T-helper 2 cell (primary cell): ENCODE results near the gene STARD10.

Source experiments
- DNase-seq, 5 experiments: peaks; one replicate each; pipeline versions ENCODE4 v3.0.0 to v3.0.0-alpha.2; 2012 to 2022

Gene STARD10

GRCh38 chr11:72743321-72744221 lies 50.3 kb downstream of the STARD10 start:
- peak in 1 of 5 experiments; percentile 57 for DNase-seq

- DNase-seq, result no peak
Observed at GRCh38 chr11:72742513-72743320, 51.1 kb downstream of the STARD10 start.

DNA sequence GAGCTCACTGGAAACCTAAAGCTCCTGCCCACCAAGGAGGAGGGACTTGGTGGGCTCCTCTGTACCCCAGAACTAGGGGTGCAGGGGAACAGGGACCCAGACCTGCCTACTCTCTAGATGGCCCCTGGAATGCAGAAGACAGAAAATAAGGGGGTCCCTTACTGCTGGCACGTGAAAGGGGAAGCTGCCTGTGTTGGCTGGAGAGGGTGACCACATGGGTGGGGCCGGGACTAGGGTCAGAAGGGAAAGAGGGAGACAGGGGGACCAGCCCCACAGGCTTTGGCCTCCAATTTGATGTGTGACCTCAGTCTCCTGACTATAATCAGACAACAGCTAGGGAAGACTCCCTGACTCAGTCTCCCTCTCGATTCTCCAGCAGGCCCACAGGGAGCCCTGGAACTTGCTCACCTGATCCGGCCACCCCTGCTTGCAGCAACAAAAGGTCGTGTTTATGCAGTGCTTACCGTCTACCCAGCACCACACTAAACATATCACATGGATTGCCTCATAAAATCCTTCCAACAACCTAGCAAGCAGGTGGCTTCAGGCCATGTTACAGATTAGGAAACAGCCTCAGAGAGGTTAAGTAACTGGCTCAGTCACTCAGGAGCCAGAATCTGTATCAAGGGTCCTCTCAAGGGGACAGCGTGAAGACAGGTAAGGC lies 51.9 kb downstream of the STARD10 start:
- no peak for DNase-seq

- DNase-seq, result peak in 1 of 5 experiments; percentile 38
Observed at GRCh38 chr11:72741429-72741833, 52.4 kb downstream of the STARD10 start.

- no peak for DNase-seq
Observed at GRCh38 chr11:72740562-72741428, 53.1 kb downstream of the STARD10 start.

DNA sequence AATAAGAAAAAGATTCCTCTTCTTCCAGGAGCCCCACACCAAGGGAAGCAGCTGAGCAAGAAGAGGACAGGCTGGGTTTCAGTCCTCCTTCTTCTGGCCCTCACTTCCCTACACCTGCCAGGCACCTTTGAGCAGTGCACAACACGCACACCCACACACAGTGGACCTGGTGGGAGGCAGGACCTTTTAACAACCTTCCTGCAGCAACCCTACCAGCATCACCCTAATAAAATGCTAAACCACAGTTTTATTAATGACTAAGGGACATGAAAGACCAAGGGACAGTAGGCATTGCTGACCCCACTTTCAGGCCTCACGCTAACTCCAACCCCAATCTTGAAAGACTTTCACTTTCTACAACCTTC lies 53.8 kb downstream of the STARD10 start:
- no peak for DNase-seq

DNA sequence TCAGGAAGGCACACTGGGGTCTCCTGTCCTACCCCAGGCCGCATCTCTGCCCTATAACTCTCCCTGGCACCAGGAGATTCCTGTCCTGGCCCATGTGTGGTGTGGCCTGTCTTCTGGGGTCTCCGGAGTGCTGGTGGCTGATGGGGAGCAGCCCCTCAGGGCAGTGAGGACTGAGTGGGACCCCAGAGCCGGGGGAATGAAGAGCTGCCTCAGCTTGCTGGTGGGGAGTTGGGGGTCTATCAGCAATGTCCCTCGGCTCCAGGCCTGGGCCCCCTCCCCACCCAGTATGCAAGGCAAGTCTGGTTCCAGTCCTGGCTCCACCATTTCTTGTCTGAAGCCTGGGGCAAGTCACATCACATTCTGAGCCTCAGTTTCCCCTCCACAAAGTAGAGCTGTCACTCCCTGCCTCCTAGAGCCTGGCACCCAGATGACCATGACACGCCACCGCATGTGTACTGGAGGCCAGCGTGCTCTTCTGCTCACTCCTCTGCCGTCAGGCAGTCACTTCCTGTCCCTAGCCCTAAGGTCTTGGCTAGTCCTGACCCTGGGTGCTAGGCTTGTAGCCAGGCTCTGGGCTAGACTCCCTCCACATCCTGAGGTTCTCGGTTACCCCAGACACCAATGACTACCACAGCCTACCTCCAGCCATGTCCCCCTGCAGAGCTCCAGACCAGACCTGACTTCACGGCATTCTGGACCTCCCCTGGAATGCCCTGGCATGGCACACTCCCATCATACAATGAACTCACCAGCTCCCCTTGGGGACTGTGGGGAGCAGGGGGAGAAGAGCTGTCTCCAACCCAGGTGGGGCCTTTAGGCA lies 54.4 kb downstream of the STARD10 start:
- no peak for DNase-seq

DNA sequence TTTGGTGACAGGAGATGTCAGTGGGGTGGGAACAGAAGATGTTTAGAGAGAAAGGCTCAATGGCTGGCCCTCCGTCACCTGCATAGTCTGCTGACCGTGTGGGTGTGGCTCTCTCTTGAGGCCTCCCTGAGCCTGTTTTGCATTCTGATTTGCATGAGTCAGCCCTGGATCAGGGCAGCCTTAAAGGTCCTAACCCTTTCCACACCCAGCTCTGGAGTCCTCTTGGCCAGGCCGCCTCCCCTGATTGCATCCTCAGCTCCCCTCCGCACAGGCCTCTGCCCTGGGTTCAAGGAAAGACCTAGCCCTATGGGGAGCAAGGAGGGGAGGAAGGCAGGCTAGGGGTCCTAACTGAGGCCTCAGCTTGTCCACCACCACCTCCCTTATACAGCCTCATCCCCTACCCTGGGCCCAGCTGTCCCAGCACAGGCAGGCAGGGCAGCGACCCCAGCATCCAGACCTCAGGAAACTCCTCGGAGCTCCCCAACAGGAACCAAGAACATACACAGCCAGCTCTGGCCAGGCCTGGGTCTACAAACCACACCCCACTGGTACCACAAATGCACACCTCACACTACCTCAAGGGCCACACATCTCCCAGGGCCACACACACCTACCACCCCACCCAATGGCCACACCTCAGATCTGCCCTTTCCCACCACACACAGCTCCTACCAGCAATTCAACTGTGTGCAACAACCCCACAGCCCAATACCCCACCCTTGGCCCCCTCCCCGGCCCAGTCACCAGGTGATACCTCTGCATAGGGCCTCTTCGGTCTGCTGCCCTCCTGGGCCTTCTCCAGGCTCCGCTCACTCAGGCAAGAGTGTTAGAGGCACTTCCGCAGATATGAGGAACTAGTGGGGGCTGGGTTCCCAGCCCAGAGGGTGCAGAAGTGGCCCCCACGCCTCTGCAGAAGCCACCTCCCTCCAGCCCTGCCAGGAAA lies 55.4 kb downstream of the STARD10 start:
- DNase-seq, result no peak

DNA sequence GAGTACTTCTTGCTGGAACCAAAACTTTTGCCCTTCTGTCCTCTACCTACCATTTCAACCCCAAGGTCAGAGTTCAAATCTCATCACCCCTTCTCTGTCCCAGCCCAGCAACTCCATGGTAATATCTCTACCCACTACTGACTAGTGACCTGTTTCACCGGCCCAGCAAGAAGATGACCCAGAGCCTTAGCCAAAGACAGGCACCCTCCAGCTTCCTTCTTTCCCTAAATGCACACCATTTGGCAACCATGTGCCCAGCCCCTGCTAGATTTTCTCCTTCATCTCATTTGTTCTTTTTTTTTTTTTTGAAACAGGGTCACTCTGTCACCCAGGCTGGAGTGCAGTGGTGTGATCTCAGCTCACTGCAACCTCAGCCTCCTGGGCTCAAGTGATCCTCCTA lies 56.5 kb downstream of the STARD10 start:
- DNase-seq, result no peak

DNA sequence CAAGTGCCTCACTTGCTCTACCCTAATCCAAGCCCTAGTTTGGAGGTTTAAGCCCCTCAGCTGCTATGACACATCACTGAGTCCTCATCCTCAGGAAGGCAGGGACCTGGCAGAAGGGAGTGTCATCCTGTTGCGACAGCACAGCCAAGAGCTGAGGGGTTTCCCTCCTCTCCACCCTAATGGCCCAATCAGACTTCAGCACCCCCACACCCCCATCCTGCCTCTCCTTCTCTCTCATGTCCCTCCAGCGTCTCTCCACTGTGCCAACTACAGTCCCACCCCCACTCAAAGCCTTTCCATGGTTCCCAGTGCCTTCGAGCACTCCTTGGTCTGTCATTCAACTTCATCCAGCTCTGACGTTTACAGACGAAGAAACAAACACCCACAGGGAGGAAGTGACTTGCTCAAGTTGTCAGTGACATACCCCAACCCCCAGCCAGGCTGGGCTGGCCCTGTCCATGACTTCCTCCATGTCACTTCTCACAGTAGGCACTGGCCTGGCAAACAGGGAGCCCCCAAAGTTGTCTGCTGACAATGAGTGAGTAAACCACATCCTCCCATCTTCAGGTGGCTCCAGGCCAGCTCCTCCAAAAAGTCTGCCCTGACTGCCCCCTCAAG lies 57.3 kb downstream of the STARD10 start:
- peak in 4 of 5 experiments; percentile 16 to 93 (median 56) for DNase-seq

- no peak for DNase-seq
Observed at GRCh38 chr11:72735495-72736027, 58.3 kb downstream of the STARD10 start.

- DNase-seq, result no peak
Observed at GRCh38 chr11:72732329-72732728, 61.5 kb downstream of the STARD10 start.

GRCh38 chr11:72730737-72731136 lies 63.1 kb downstream of the STARD10 start:
- DNase-seq, result no peak

- no peak for DNase-seq
Observed at GRCh38 chr11:72730243-72730642, 63.6 kb downstream of the STARD10 start.

DNA sequence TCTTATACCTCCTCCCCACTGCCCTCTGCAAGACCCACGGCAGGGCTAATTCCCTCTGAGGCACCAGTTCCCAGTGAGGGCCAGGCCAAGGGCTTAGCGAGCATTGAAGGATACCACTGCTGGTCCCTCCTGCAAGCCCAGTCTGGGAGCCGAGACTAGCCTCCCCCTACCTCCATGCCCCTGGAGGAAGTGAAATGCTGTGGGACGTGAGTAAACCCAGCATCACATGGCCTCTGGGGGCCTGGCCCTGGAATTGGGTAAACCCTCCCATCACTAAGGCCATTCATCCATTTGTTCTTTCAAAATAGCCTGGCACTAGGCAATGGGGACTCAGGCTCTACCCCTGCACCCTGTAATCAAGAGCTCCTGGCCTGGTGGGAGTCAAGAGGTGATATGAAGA lies 66.3 kb downstream of the STARD10 start:
- DNase-seq, result no peak

GRCh38 chr11:72726266-72727220 lies 67.3 kb downstream of the STARD10 start:
- no peak for DNase-seq

DNA sequence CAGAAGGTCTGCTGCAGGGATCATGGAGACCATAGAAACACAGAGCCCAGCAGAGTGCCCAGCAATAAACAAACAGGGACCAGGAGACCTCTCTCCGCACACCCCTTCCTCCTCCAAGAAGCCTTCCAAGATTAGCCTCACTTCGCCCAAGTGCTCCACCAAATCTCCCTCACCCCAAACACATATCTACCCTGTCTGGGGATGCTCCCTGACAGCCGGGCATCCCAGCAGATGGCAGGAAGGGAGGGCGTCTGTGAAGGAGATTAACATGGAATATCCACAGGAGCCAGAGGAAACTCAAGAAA lies 68.2 kb downstream of the STARD10 start:
- no peak for DNase-seq
